HL-60 (cell line): ENCODE results near the gene NFYC.

Experiments used
- CTCF ChIP-seq: IDR thresholded peaks from one replicate; pipeline ENCODE4 v1.5.1; 2011; ENCODE audit warnings: low read length, control low read depth, inconsistent platforms; ENCODE audit not compliant: insufficient read depth
- GABPA ChIP-seq: IDR thresholded peaks from 2 replicates; pipeline ENCODE4 v1.6.1; 2012; ENCODE audit warnings: low read depth
- POLR2AphosphoS5 ChIP-seq: IDR thresholded peaks from 2 replicates; pipeline ENCODE4 v1.6.1; 2012; ENCODE audit warnings: low read depth

DNA sequence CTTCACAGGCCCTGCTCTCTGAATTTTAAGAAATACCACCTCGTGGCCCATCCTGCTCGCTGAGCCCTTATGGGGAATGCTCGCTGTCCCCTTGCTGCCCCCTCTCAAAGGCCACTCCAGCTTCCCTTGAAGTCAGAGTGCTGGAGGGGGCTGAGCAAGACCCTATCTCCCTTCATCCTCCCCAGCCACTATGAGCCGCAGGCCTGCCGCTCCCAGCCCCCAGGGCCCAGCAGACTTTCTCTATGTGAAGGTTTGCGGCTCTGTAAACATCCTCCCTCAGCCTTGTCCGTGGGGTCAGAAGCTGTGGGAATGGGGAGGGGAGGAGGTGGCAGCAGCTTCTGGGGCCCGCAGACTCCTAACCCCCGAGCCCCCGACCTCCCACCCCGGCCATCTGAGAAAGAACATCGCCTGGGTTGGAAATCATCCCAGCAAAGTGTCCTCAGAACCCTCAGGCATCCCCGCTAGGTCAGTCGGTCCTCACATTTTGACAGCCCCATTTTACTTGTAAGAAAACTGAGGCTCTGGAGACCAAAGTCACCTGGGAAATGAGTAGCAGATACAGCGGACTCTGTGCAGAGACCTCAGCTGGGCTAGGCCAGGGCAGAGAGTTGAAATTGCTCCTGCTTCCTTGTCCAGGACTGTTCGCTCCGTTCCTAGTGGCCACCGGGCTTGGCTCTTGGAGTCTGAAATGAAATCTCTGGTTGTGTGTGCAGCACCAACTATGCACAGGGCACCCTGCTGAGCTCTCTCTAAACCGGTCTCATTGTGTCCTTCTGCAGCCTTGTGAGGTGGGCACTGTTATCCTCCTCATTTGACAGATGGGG is 96.4 kb downstream of the NFYC start:
- no peak for TF ChIP-seq CTCF
- no peak for TF ChIP-seq POLR2AphosphoS5
- TF ChIP-seq GABPA = no peak
